Stimulated activated CD4-positive, alpha-beta T cell treated with anti-CD3 and anti-CD28 coated beads, Interleukin-4, amount 100 ng/mL, for 1 hour (primary cell): ENCODE results near the gene LARGE1.

Experiments used
- DNase-seq: peaks from one replicate; pipeline ENCODE4 v3.0.0-alpha.2; 2020

LARGE1 gene

DNA sequence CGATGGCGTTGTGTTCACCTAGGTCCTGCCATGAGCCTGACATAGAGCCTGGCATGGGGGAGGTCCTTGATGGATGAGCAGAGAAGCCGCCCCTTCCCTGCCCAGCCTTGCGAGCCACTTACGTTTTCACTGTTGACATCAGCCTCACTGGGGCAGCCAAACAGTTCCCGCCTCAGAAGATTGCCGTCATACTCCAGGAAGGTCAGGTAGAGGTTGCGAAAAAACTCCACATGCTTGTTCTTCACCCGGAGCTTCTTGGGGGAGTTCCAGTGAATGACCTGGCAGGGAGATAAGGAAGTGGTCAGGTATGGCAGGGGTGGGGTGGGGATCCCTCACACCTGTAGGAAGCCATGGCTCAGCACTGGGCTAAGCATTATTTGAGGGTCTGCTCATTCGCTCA is 582.8 kb downstream of the LARGE1 start:
- DNase-seq = no peak

DNA sequence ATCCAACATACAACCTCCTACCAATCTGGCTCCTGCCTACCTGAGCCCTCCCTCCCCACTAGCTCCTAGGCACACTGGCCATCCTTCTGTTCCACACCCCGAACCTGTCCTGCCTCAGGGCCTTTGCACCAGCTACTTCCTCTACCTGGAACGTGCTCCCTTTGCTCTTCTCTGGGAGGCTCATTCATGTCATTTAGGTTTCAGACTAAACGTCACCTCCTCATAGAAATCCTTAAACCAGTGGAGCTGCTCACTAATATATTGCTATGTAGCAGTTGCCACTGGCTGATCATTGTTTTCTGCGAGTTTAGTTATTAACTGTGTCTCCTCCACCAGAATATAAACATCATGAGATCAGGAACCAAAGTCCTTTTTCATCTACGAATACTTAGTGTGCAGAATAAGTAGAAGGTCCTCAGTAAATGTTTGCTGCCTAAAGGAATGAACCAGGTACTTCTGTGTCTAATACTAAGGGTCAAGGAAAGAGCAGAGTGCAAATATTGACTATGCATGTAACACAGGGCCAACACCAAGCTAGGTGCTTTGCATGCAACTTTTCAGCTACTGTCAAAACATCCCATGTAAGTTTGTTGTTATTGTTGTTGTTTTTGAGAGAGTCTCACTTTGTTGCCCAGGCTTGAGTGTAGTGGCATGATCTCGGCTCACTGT is 584.5 kb downstream of the LARGE1 start:
- no peak for DNase-seq

DNA sequence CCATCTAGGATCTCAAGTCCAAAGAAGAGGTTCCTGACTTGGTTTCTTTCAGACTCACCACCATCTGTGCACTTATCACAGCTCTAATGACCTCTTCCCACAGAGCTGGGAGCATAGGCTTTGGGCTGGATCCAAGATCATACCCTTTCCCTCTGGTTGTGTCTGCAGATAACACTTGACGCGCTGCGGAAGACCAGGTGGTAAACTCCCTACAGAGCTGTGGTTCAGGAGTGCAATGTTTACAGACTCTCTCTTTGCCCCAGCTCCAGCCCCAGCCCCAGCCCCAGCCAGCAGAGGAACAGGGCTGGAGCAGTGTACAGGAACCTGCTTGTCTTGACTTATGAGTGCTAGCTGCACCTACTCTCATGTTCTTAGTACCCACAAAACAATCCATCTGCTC is 587.7 kb downstream of the LARGE1 start:
- no peak for DNase-seq

DNA sequence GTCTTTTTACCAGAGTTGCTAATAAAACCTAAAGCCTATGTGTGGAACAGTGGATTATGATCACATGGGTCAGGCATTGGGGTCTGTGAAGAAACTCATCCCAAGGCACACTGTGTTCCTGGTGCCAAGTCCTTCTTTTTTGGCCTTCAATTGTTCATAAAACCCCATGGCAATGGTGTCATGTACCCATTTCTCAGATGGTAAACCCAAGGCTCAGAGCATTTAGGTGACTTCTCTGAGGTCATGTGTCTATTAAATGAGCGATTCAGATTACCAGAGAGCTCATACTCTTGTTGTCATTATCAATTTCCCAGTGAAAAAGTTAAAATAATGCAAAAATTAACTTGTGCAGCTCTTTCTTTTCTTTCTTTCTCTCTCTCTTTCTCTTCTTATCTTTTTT is 589.3 kb downstream of the LARGE1 start:
- no peak for DNase-seq

DNA sequence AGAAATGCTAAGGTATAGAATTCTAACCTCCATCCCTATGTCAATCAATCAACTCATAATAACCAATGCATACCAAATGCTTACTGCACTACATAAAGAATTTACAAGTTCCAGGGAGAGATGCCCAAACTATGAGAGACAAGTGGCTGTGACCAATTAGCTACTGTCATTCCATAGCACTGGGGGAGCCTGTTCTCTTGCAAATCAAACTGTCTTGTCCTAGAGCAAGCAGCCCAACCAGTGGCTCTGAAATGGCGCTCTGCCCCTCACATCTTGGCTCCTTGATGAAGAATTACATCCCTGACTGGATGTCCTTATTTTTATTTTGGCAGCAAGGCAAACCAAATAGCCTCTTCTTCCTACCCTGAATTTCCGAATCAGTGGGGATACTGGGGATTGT is 589.7 kb downstream of the LARGE1 start:
- DNase-seq = no peak

DNA sequence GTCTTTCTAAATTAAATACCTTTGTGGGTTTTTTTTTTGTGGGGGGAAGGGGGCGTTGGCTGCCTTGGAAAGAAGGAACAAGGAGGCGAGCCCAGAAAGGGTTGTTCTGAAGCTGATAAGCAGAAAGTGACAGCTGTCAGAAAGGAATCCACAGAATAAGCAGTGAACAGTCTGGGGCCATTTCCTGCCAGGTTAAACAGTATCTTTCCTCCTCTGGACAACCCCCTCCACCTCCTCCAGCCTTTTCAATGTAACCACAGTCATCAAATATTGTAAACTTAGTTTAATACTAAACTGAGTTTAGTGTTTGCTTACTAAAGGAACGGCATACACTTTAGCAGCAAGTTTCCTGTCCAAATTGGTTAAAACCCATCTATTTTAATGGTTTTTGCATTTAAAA is 590.9 kb downstream of the LARGE1 start:
- DNase-seq = no peak

DNA sequence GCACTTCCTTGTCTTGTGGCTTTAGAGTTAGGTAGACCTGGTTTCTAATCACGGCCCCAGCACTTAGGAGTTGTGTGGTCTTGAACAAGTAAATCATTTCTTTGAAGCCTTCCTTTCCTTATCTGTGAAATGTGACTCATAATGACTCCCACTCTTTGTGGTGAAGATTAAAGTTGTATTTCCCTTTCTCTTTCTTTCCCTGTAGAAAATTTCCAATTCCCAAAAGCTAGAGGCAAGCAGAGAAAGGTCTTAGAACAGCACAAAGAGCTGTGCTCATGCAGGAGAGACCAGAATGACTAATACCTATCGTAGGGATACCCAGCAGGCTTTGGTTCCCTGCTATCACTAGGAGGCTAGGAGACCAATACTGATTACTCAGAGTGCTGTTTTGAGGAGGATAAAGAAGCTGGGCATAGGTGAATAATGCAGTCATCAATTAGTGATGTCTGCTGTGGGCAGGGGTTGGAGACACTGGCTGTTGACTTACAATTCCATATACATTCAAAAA is 591.4 kb downstream of the LARGE1 start:
- DNase-seq = no peak

DNA sequence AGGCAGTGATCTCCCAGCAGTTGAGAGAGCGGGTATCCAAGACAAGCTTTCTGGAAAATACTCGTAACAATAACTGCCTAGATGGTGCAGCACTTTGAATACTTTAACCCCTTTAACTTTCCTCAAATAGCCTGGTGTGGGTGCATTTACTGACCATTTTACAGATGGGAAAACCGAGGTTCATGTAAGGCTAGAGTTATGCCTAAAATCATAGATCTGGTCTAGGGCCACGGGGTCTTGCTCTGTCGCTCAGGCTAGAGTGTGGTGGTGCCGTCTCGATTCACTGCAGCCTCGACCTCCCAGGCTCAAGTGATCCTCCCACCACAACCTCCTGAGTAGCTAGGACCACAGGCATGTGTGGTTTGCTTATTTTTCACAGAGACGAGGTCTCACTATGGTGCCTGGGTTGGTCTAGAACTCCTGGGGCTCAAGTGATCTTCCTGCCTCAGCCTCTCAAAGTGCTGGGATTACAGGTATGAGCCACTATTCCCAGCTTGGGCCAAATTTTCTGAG is 592.9 kb downstream of the LARGE1 start:
- no peak for DNase-seq

DNA sequence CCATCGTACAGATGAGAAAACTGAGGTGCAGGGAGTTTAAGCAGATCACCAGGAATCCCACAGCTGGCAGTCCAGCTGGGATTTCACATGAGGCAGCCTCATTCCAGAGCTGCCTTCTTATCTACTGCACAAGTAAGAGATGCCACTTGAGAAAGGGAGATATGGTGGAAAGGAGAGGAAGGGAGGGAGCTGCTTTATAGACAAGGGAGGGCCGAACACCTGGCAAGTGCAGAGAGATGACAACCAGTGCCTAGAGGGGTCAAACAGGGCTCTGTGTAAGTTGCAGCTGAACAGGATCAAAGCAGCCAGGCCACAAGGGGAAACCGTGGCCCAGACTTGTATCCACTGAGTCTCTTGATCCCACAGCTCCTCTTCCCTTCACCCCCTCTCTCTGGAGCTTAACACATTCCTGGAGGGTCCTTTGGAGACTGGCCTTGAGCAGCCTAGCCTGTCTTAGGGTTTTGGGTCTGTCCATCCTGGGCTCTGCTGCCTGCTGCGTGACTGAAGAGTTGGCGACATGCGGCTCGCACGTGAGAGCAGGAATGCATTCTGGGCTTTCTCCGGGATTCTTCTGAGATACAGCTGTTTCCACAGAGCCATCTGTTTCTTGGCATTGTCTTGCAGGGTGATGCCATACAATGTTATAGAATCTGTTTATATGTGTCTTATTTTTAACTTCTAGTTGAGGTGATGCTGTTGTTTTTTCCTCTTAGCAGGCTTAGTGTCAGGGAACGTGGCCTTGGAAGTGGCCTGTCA is 593.6 kb downstream of the LARGE1 start:
- no peak for DNase-seq

DNA sequence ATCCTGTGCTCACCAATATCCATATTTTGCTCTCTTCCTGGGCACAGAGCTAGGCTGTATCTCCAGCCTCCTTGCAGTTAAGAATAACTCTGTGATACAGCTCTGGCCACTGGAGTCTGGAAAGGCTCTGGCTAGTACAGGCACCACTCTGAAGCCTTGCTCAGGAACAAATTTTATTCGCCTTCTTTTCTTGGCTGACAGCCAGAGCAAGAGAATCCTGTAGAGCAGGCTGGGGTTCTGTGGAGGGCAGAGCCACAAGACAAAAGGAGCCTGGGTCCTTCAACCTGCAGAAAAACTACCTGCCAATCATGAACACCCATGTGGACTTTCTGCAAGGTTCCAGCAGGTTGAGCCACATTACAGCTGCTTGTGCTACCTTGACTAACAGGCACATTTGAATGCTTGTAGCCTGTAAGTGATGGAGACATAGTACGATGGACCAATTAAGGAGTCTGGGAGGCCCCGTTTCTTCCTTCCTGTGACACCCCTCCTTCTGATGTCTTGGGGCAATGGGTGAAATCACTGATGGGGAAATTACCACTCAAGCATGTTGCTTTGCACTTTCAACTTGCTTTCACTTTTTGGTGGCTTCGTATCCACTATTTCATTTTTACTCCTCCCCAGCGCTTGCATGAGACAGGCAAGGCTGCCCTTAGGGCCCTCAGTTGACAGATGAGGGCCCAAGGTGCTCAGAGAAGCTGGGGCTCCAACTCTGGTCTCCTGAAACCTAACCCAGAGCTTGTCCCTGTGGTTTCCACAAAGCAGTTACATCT is 594.9 kb downstream of the LARGE1 start:
- DNase-seq = no peak

DNA sequence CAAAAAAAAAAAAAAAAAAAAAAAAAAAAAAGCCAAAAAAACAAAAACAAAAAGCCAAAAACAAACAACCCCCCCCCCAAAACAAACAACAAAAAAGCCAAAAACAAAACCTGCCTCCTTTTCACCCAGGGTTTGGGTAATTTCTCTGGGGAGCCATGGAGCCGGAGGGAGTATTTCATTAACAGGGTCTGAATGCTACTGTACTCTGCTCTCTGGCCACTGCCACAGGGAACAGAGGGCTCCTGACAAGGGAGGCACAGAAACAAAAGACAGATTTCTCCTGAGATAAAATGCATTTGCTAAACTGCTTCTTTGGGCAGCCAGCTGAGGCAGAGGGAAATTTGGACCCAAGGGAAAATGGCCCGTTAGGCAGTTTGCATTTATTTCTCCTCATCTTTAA is 596.0 kb downstream of the LARGE1 start:
- no peak for DNase-seq

DNA sequence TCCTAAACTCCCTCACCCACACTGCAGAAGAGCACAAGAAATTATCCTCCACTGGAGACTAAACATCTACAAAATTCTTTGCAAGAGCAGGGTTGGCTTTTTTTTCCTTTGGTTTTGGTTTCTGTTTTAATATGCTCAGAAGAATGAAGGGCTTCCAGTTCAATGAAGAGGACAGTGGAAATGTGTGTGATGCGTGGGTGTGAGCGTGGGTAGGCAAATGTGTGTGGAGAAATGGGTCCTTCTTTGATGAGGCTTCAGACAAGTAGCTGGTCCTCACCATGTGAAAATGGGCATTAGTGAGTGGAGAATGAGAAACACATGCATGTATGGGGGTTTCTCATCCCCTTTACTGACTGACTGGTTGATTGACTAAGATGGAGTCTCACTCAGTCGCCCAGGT is 598.8 kb downstream of the LARGE1 start:
- DNase-seq = no peak

DNA sequence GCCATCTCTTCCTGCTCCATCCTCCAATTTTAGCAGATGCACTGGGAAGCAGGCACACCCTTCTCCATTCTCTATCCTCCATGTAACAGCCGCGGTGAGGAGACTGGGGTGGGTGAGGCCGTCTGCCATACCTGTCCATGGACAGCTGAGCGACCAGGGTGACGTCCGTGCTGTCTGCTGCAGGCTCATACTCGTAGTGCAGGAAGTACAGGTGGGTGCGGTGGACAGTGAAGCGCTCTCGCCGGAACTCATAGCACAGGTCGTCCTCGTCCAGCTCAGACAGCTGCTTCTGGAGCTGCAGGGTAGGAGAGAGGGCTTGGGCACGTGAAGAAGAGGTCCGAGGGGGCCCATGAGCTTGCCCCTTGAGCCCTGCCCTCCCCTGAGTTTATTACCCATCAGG is 604.3 kb downstream of the LARGE1 start:
- DNase-seq = no peak

DNA sequence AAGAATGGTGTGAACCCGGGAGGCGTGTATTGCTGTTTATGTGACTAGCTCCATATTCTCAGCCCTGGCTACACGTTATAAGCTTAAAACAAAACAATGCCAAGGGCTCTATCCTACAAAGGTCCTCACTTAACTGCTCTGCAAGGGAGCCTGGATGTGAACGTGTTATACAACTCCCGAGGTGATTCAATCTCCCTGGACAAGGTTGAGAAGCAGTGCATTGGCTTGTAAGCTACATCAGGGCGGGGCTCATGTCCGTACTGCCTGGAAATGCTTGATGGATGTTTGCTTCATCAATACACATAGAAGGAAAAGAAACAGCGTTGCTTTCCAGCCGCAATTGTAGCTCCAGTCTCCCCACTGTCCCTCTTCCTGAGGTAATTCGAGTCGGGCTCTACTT is 605.2 kb downstream of the LARGE1 start:
- no peak for DNase-seq

DNA sequence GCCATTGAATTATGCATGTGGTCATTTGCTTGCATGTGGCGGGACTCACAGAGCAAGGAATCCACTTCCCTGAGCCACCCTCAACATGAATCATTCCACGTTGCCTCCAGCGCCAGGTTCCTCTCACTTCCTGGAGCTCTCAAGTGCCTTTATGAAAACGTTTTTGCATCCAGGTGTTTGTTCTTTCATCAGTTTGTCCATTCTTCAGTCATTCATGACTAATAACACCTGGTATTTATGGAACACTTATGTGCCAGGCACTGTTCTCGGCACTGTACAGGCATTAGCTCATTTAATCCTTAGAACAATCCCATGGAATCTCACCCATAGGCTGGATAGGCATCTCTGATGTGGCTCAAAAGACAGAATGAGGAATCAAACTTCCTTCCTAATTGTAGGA is 606.0 kb downstream of the LARGE1 start:
- no peak for DNase-seq

DNA sequence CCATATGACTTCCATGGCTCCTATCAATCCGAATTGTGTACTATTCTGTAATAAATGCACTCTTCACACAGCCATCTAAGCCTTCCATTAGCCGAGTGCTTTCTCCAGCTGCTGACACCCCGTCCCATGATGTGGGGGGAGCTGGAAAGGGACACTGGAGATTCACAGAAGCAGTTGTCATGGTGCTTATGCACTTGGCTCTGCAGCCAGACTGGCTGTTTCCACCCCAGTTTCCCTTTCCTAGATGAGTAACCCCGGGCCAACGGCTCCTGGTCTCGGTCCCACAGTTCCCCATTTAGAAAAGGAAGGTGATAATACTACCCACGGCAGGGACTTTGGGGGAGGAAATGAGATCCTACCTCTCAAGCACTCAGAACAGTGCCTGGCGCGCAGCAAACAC is 617.2 kb downstream of the LARGE1 start:
- DNase-seq = no peak

DNA sequence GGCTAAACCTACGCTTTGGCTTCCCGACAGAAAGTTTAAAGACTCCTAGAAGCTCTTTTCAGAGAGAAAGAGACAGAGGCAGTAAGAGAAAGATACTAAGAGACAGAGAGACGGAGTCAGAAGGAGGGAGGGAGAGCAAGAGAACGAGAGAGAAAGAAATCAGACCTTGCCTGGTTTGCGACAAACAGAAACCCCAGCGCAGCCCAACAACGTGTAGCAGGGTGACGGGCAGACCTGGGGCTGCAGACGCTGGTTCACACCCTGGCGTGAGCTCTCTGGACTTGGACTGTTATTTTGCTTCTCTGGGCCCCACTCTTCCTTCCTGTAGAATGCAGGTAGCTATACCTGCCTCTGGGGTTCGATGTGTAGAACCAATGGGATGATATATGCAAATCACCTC is 617.7 kb downstream of the LARGE1 start:
- DNase-seq = no peak

DNA sequence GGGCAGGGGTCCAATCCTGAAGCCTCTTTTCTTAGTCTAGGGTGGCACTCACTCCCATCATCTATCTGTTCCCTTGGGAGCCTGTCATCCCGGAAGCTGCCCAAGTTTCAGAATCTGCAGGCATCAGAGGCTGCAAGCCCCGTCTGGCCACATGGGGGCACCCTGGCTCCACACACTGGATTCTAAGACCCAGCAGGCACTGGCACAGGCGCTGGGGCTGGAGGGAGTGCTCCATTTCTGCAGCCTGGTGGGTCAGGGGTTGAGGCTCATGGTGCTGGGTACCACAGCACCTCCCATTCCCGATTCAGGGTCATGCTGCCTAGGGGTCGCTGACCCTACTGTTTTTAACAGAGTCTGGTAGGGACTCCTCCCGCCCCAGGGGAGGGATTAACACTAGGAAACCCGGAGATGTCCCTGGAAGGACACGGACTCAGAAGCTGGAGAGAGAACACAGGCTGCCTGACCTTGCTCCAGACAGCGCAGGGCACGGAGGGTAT is 618.2 kb downstream of the LARGE1 start:
- DNase-seq = peak; percentile 57

DNA sequence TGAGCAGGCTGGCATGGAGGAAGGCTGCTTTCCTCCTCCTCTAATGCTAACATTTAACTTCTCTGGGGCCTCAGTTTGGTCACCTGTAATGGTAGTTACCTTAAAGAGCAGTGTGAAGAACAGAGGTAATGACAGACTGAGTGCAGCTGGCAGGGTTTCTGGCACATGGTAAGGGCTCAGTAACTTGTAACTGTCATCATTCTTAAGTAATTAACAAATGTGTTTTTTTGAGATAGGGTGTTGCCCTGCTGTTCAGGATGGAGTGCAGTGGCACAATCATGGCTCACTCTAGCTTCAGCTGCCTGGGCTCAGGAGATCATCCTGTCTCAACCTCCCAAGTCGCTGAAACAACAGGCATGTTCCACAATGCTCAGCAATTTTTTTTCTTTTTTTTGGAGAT is 620.1 kb downstream of the LARGE1 start:
- no peak for DNase-seq

DNA sequence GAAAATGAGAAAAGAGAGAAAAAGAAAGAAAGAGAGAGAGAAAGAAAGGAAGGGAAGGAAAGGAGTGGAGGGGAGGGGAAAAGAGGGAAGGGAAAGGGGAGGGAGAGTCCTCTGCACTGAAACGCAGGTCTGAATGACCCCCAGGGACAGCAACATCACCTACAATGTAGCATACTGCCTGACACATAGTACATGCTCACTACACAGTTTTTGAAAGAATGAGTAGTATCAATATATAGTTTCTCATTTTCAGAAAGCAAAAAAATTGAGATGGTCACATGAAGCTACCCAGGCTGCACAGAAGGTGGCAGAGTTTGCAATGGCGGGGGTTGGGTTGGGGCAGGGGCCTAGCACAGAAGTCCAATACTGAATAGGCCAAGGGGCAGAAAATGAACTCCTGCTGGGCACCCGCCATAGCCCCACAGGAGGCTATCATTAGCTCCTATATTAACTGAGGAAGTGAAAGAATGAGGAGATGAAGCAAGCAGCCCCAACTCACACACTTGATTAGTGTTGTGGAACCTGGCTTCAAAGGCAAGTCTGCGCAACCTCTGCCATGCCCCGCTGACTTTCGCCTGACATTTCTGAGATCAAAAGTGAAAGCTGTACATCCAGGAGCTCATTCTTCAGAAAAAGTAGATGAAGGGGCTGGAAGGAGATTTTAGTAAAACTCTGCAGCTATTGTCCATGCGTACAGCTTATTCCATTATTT is 620.9 kb downstream of the LARGE1 start:
- DNase-seq = no peak

DNA sequence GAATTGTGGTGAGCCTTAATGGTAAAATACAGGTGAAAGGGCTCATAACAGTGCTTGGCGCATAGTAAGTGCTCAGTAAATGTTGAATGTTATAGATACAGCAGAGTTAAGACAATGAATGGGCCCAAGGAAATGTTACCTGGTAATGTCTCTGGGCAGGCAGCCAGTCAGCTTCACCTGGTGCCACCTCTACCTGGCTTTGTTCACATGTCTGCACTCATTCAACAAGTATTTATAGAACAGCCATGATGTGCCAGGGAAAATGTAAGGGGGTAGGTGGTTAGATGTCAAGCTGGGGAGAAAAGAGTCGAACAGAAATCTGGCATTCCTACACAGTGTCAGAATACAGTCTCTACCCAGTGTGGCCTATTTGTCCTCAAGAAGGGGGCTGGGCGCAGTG is 623.3 kb downstream of the LARGE1 start:
- DNase-seq = no peak

DNA sequence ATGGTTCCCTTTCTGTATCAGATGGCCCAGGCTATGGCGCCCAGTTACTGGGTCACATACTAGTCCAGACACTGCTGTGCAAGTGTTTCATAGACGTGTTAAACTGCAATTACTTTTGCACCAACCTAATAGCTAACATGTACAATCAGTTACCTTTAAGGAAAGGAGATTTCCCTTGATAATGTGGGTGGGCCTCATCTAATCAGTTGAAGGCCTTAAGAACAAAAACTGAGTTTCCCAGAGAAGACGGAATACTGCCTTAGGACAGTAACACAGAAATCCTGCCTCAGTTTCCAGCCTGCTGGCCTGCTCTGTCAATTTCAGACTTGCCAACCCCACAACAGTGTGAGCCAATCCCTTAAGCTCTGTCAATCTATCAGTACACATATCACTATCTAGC is 632.2 kb downstream of the LARGE1 start:
- no peak for DNase-seq

DNA sequence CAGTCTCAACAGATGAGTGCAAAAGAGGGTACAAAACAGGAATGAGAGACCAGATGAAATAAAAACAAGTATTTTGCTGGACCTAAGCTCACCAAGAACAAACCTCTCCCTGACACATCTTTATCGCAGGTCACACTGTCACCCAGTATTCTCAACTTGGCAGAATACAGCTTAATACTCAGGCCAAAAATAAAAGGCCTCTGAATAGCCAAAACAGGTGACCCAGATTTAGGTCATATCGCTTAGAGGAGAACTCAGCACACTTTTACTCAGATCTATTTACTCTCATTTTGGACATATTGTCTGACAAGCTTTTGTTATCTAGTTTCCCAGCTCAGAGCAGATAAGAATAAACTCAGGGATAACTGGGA is 645.2 kb downstream of the LARGE1 start:
- no peak for DNase-seq
